Transverse colon (tissue), 4 donors: ENCODE data around the gene TUBA8. TPM values are rescaled to one million over a fixed set of nuclear protein-coding genes. Genes with fewer than 3 reads are reported as not detected.

Experiments used
- DNase-seq: peaks from one replicate; pipeline ENCODE4 v3.0.0-alpha.2; 2019
- H3K27ac ChIP-seq, 4 donors: fragments of 200-600 bp; sonication (generic); 2 replicates each; pipeline ENCODE4 v1.5.1; 2016 to 2018; ENCODE audit warnings: inconsistent platforms in 4 of 4
- H3K27me3 ChIP-seq: fragments of 200-600 bp; sonication (generic); 2 replicates; pipeline ENCODE4 v1.5.1; 2017; ENCODE audit warnings: inconsistent platforms
- H3K36me3 ChIP-seq, 4 donors: fragments of 200-600 bp; sonication (generic); 2 replicates each; pipeline ENCODE4 v1.5.1; 2017 to 2019; ENCODE audit warnings: inconsistent platforms in 4 of 4
- H3K4me1 ChIP-seq, 4 donors: fragments of 200-600 bp; sonication (generic); 2 replicates each; pipeline ENCODE4 v1.5.1; 2017 to 2020; ENCODE audit warnings: inconsistent platforms in 4 of 4
- H3K4me3 ChIP-seq, 4 donors: fragments of 200-600 bp; sonication (generic); 1 replicate in 1 of 4; 2 replicates in 3 of 4; pipeline versions ENCODE4 v1.5.1 to v1.6.1; 2017 to 2019; ENCODE audit warnings: inconsistent platforms in 4 of 4
- H3K9me3 ChIP-seq, 2 donors: fragments of 200-600 bp; sonication (generic); 2 replicates each; pipeline ENCODE4 v1.5.1; 2017 to 2019; ENCODE audit warnings: inconsistent platforms in 2 of 2
- EP300 ChIP-seq: sonication (generic); formaldehyde crosslinking; IDR thresholded peaks from one replicate; pipeline ENCODE4 v1.6.1; 2017; ENCODE audit warnings: antibody characterized with exemption, low read depth
- POLR2A ChIP-seq: fragments of 450-650 bp; IDR thresholded peaks from one replicate; pipeline ENCODE4 v1.6.1; 2016; ENCODE audit warnings: antibody characterized with exemption, mild to moderate bottlenecking, moderate library complexity
- POLR2AphosphoS5 ChIP-seq, 3 donors: sonication (generic); formaldehyde crosslinking; IDR thresholded peaks; one replicate each; pipeline ENCODE4 v1.6.1; 2016; ENCODE audit warnings: antibody characterized with exemption in 3 of 3
- WGBS, 2 donors: methylation state at CpG; one replicate each; pipeline ENCODE4 v1.1.5; 2018; ENCODE audit warnings: low coverage in 1 of 2; 5-methylcytosine and 5-hydroxymethylcytosine counted together
- in situ Hi-C, 4 donors: fragments of 200-750 bp; cut with MboI; loops; one replicate each; pipeline versions ENCODE4 v1.15.0 to v1.15.1; 2017; ENCODE audit warnings: low sequenced_read_pairs in 3 of 4, low pct_ligation_motif_present in 1 of 4, low pct_unique_long_range_greater_than_20kb in 1 of 4
- intact Hi-C: fragments of 100-400 bp; cut with DNase I; formaldehyde crosslinking; loops from one replicate; pipeline ENCODE4 v1.15.1; 2023; ENCODE audit warnings: low total_unique reads
- total RNA-seq, 4 donors: library from RNA; depleted of rRNA; stranded (reverse); fragments of >200 nt; gene quantifications; one replicate each; pipeline ENCODE4 v1.1.0, GENCODE V29; 2016
- TF ChIP-seq, protein P1 (sequence below), 5 experiments: fragments of 200-600 bp in 3 of 5; fragments of 450-650 bp in 2 of 5; sonication (generic) in 3 of 5; IDR thresholded peaks; 1 replicate in 2 of 5; 2 replicates in 3 of 5; pipeline ENCODE4 v1.5.1; 2016 to 2017; ENCODE audit warnings: antibody characterized with exemption in 5 of 5, inconsistent platforms in 3 of 5, mild to moderate bottlenecking in 2 of 5, moderate library complexity in 1 of 5

Gene TUBA8
- total RNA-seq, 4 donors from 2014 or later = 1.4 to 3.0 (median 2.0) TPM; not detected in 1

DNA sequence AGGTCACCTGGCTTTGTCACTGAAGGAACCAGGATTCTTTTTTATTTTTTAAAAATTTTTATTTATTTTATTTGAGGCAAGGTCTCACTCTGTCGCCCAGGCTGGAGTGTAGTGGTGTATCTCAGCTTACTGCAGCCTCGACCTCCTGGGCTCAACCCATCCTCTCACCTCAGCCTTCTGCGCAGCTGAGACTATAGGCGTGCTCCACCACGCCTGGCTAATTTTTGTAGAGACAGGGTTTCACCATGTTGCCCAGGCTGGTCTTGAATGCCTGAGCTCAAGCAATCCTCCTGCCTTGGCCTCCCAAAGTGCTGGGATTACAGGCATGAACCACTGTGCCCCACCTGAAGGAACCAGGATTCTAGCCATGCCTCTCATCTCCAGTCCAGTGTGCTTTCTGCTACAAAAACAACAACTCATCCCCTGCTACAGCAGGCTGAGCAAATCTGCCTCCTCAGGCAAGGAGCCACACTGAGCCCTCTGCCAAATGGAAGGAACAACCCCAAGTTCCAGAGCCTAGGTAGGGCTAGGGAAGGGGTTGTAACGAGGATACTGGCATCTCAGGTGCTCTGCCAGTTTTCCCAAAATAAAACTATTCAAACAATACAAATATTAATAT is 35.4 kb upstream of the TUBA8 start:
- 90 to 100% methylated on average over 3 to 6 of the region's 6 CpGs for WGBS, 2 donors
- in situ Hi-C loops = loop anchor here in 2 of 4 donors (10.0 kb wide), 2 partner anchors 50 to 240 kb away; partner anchors contain the start of gene MICAL3 (in 1 of the 2)
- no peak for DNase-seq
- Histone ChIP-seq H3K36me3 (peaks cover 0 to 6% (median 2%) of the 10 kb centered on the region in 4 donors), H3K27ac (peak overlapping the region; percentile 87 to 91 (median 90)), H3K27me3 (no peaks in the 10 kb centered on the region), H3K4me1 (peaks cover 18 to 39% (median 28%) of the 10 kb centered on the region in 4 donors), H3K9me3 (no peaks in the 10 kb centered on the region), H3K4me3 (no peak overlapping the region)
- intact Hi-C loops = loop anchor here (5.0 to 10.0 kb wide), 3 partner anchors 50 to 243 kb away; partner anchors contain the start of gene MICAL3
- TF ChIP-seq, protein P1, sequence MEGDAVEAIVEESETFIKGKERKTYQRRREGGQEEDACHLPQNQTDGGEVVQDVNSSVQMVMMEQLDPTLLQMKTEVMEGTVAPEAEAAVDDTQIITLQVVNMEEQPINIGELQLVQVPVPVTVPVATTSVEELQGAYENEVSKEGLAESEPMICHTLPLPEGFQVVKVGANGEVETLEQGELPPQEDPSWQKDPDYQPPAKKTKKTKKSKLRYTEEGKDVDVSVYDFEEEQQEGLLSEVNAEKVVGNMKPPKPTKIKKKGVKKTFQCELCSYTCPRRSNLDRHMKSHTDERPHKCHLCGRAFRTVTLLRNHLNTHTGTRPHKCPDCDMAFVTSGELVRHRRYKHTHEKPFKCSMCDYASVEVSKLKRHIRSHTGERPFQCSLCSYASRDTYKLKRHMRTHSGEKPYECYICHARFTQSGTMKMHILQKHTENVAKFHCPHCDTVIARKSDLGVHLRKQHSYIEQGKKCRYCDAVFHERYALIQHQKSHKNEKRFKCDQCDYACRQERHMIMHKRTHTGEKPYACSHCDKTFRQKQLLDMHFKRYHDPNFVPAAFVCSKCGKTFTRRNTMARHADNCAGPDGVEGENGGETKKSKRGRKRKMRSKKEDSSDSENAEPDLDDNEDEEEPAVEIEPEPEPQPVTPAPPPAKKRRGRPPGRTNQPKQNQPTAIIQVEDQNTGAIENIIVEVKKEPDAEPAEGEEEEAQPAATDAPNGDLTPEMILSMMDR (IDR thresholded peaks at IDR 0.05) = no peak
- TF ChIP-seq POLR2A (no peak), POLR2AphosphoS5 (IDR thresholded peaks at IDR 0.05) (no peak), EP300 (no peak)

DNA sequence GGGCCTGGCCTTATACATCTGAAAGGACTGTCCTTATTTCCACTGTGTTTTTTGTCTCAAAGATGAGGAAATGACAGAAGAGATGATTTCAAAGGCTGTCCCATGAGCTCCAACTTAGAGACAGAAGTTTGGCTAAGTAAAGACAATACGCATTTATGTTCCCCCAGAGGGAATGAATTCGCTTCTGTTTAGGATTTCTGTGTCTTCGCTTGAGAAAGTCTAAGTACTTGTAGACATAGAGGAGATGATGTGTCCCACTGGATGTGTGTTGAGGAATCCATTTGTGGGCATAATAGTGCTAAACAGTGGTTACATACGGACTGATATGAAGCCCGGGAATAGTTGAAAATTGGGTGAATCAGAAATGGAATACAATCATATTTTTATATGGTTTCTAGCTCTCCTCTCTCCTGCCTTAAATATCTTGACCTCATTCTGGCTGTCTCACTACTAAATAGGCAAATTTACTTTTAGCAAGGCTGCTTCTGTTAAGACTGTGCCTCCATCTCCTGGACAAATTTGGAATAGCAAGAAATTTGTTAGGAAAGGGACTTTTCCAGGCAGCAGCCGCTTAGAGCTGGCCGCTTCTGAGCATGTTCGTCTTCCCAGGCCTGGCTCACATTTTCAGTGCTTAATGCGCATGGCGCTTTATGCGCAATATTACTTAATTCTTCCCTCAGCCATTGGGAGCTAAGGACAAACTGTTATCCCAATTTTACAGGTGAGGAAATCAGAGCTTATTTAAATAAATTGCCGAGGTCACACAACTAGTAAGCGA is 34.7 kb upstream of the TUBA8 start:
- WGBS, 2 donors = 27 to 33% methylated on average over 12 to 13 of the region's 13 CpGs
- H3K9me3 ChIP-seq = no peaks in the 10 kb centered on the region
- DNase-seq = peak; percentile 63
- peaks cover 0 to 6% (median 2%) of the 10 kb centered on the region in 4 donors for H3K36me3 ChIP-seq
- peak overlapping the region; percentile 87 to 91 (median 90) for H3K27ac ChIP-seq
- intact Hi-C loops = loop anchor here (2.0 to 10.0 kb wide), 4 partner anchors 51 to 244 kb away; partner anchors contain the start of gene MICAL3
- in situ Hi-C loops = loop anchor here in 2 of 4 donors (10.0 kb wide), 2 partner anchors 51 to 241 kb away; partner anchors contain the start of gene MICAL3 (in 1 of the 2)
- TF ChIP-seq POLR2AphosphoS5 (IDR thresholded peaks at IDR 0.05) (peak in 1 of 3 donors; percentile 9), POLR2A (no peak)
- TF ChIP-seq, protein P1 (IDR thresholded peaks at IDR 0.05) = peak; percentile 82 to 96 (median 84)
- H3K4me1 ChIP-seq = peaks cover 18 to 32% (median 27%) of the 10 kb centered on the region in 4 donors
- H3K4me3 ChIP-seq = no peak overlapping the region
- H3K27me3 ChIP-seq = no peaks in the 10 kb centered on the region

DNA sequence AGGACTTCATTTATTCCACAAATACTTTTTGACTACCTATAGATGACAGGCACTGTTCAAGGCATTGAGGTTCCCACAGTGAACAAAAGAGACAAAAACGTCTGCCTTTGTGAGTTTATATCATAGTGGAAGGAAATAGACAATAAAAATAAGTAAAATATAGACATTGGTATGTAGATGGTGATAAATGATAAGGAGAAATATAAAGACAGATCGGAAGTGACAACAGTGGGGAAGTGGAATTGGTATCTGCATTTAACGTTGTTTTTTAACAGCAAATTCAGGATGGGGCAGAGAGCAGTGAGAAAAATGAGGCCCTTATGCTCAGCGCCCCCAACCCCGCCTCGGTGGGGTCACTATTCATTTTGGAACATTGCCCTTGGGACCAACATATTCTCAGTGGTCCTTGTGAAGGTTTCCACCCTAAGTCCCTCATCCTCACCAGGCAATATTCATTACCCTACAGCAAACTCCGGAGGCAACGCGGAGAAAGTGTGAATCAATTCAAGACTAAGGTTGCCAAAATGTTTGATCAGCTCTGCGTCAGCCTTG is 33.4 kb upstream of the TUBA8 start:
- WGBS, 2 donors = 0 to 2% methylated on average over 4 to 10 of the region's 10 CpGs
- TF ChIP-seq POLR2AphosphoS5 (IDR thresholded peaks at IDR 0.05) (no peak), EP300 (no peak), POLR2A (no peak)
- TF ChIP-seq, protein P1 (IDR thresholded peaks at IDR 0.05) = no peak
- intact Hi-C loops = loop anchor here (2.0 to 10.0 kb wide), 4 partner anchors 52 to 245 kb away; partner anchors contain the start of gene MICAL3
- Histone ChIP-seq H3K27me3 (no peaks in the 10 kb centered on the region), H3K36me3 (peaks cover 0 to 14% (median 4%) of the 10 kb centered on the region in 4 donors), H3K4me1 (peaks cover 18 to 27% (median 26%) of the 10 kb centered on the region in 4 donors), H3K4me3 (peak overlapping the region; percentile 26 to 99 (median 91)), H3K9me3 (no peaks in the 10 kb centered on the region), H3K27ac (peak overlapping the region; percentile 87 to 91 (median 90))
- DNase-seq = no peak
- in situ Hi-C loops = loop anchor here in 2 of 4 donors (10.0 kb wide), 2 partner anchors 52 to 242 kb away; partner anchors contain the start of gene MICAL3 (in 1 of the 2)
